Muscle layer of duodenum (tissue), 2 donors: Measurements from ENCODE around the gene SH3GL3.

Experiments used
- H3K27ac ChIP-seq: one replicate; pipeline ENCODE4 v1.7.0; 2013; ENCODE audit warnings: mild to moderate bottlenecking, low read length
- H3K27me3 ChIP-seq: one replicate; pipeline ENCODE4 v1.7.0; 2013; ENCODE audit warnings: low read depth, mild to moderate bottlenecking, control low read depth, low read length
- H3K36me3 ChIP-seq, 2 donors: one replicate each; pipeline ENCODE4 v1.7.0; 2013; ENCODE audit warnings: low read length in 2 of 2, control low read depth in 1 of 2, mild to moderate bottlenecking in 1 of 2; ENCODE audit not compliant: insufficient read depth in 2 of 2, control insufficient read depth in 1 of 2
- H3K4me1 ChIP-seq, 2 donors: one replicate each; pipeline ENCODE4 v1.7.0; 2013; ENCODE audit warnings: low read length in 2 of 2, mild to moderate bottlenecking in 2 of 2, control low read depth in 1 of 2, moderate library complexity in 1 of 2; ENCODE audit not compliant: insufficient read depth in 2 of 2, control insufficient read depth in 1 of 2
- H3K4me3 ChIP-seq, 2 donors: one replicate each; pipeline ENCODE4 v1.7.0; 2013; ENCODE audit warnings: low read length in 2 of 2, low read depth in 1 of 2, mild to moderate bottlenecking in 1 of 2
- H3K9me3 ChIP-seq, 2 donors: one replicate each; pipeline ENCODE4 v1.7.0; 2013; ENCODE audit warnings: low read length in 2 of 2, control low read depth in 1 of 2, mild to moderate bottlenecking in 1 of 2; ENCODE audit not compliant: control insufficient read depth in 1 of 2
- donor health status: healthy.

SH3GL3 gene

GRCh38 chr15:83598031-83598430 is 150.9 kb downstream of the SH3GL3 start:
- no peaks in the 10 kb centered on the region for H3K4me1 ChIP-seq
- H3K4me3 ChIP-seq, result no peak overlapping the region
- no peak overlapping the region for H3K27ac ChIP-seq
- H3K27me3 ChIP-seq, result no peaks in the 10 kb centered on the region
- peaks cover 0 to 4% of the 10 kb centered on the region in 2 donors for H3K9me3 ChIP-seq
- H3K36me3 ChIP-seq, result no peaks in the 10 kb centered on the region

- Histone ChIP-seq H3K4me3 (no peak overlapping the region), H3K27ac (no peak overlapping the region), H3K4me1 (peaks cover 0 to 16% of the 10 kb centered on the region in 2 donors), H3K9me3 (peaks cover 0 to 4% of the 10 kb centered on the region in 2 donors), H3K27me3 (no peaks in the 10 kb centered on the region), H3K36me3 (no peaks in the 10 kb centered on the region)
These were observed 154.9 kb downstream of the SH3GL3 start for GRCh38 chr15:83602021-83602420.

GRCh38 chr15:83604549-83604948 is 157.4 kb downstream of the SH3GL3 start:
- Histone ChIP-seq H3K27me3 (no peaks in the 10 kb centered on the region), H3K4me3 (no peak overlapping the region), H3K27ac (no peak overlapping the region), H3K9me3 (peaks cover 0 to 4% of the 10 kb centered on the region in 2 donors), H3K4me1 (peaks cover 0 to 16% of the 10 kb centered on the region in 2 donors), H3K36me3 (no peaks in the 10 kb centered on the region)

GRCh38 chr15:83605111-83605945 is 158.2 kb downstream of the SH3GL3 start:
- Histone ChIP-seq H3K36me3 (no peaks in the 10 kb centered on the region), H3K4me3 (no peak overlapping the region), H3K9me3 (peaks cover 0 to 2% of the 10 kb centered on the region in 2 donors), H3K27ac (no peak overlapping the region), H3K27me3 (no peaks in the 10 kb centered on the region), H3K4me1 (peaks cover 0 to 16% of the 10 kb centered on the region in 2 donors)

GRCh38 chr15:83610132-83610531 is 163.0 kb downstream of the SH3GL3 start:
- no peak overlapping the region for H3K4me3 ChIP-seq
- no peak overlapping the region for H3K27ac ChIP-seq
- no peaks in the 10 kb centered on the region for H3K27me3 ChIP-seq
- H3K36me3 ChIP-seq, result no peaks in the 10 kb centered on the region
- H3K4me1 ChIP-seq, result peaks cover 0 to 10% of the 10 kb centered on the region in 2 donors
- no peaks in the 10 kb centered on the region for H3K9me3 ChIP-seq

- Histone ChIP-seq H3K27ac (no peak overlapping the region), H3K4me1 (peaks cover 0 to under 1% of the 10 kb centered on the region in 2 donors), H3K9me3 (no peaks in the 10 kb centered on the region), H3K4me3 (no peak overlapping the region), H3K36me3 (no peaks in the 10 kb centered on the region), H3K27me3 (no peaks in the 10 kb centered on the region)
These were observed 164.0 kb downstream of the SH3GL3 start for GRCh38 chr15:83610901-83611685.

- no peak overlapping the region for H3K4me3 ChIP-seq
- no peaks in the 10 kb centered on the region for H3K9me3 ChIP-seq
- H3K4me1 ChIP-seq, result no peaks in the 10 kb centered on the region
- H3K36me3 ChIP-seq, result no peaks in the 10 kb centered on the region
- H3K27ac ChIP-seq, result no peak overlapping the region
- H3K27me3 ChIP-seq, result no peaks in the 10 kb centered on the region
These were observed 165.1 kb downstream of the SH3GL3 start for GRCh38 chr15:83612226-83612625.

- no peaks in the 10 kb centered on the region for H3K36me3 ChIP-seq
- no peak overlapping the region for H3K27ac ChIP-seq
- H3K4me3 ChIP-seq, result no peak overlapping the region
- H3K9me3 ChIP-seq, result no peaks in the 10 kb centered on the region
- H3K4me1 ChIP-seq, result no peaks in the 10 kb centered on the region
- no peaks in the 10 kb centered on the region for H3K27me3 ChIP-seq
These were observed 165.9 kb downstream of the SH3GL3 start for GRCh38 chr15:83612898-83613635.

- Histone ChIP-seq H3K4me3 (no peak overlapping the region), H3K9me3 (no peaks in the 10 kb centered on the region), H3K27me3 (no peaks in the 10 kb centered on the region), H3K27ac (no peak overlapping the region), H3K36me3 (no peaks in the 10 kb centered on the region), H3K4me1 (no peaks in the 10 kb centered on the region)
These were observed 166.6 kb downstream of the SH3GL3 start for GRCh38 chr15:83613714-83614113.

- H3K4me3 ChIP-seq, result no peak overlapping the region
- no peaks in the 10 kb centered on the region for H3K27me3 ChIP-seq
- no peaks in the 10 kb centered on the region for H3K9me3 ChIP-seq
- H3K4me1 ChIP-seq, result no peaks in the 10 kb centered on the region
- no peaks in the 10 kb centered on the region for H3K36me3 ChIP-seq
- no peak overlapping the region for H3K27ac ChIP-seq
These were observed 169.7 kb downstream of the SH3GL3 start for GRCh38 chr15:83616840-83617239.

GRCh38 chr15:83626171-83626802 is 179.1 kb downstream of the SH3GL3 start:
- H3K9me3 ChIP-seq, result no peaks in the 10 kb centered on the region
- no peaks in the 10 kb centered on the region for H3K27me3 ChIP-seq

More at GRCh38 chr15:83626171-83626802, 179.1 kb downstream of the SH3GL3 start:
- no peak overlapping the region for H3K4me3 ChIP-seq
- H3K4me1 ChIP-seq, result no peaks in the 10 kb centered on the region
- H3K27ac ChIP-seq, result no peak overlapping the region
- H3K36me3 ChIP-seq, result no peaks in the 10 kb centered on the region
